ENCODE results near the gene GATD1.

DNA sequence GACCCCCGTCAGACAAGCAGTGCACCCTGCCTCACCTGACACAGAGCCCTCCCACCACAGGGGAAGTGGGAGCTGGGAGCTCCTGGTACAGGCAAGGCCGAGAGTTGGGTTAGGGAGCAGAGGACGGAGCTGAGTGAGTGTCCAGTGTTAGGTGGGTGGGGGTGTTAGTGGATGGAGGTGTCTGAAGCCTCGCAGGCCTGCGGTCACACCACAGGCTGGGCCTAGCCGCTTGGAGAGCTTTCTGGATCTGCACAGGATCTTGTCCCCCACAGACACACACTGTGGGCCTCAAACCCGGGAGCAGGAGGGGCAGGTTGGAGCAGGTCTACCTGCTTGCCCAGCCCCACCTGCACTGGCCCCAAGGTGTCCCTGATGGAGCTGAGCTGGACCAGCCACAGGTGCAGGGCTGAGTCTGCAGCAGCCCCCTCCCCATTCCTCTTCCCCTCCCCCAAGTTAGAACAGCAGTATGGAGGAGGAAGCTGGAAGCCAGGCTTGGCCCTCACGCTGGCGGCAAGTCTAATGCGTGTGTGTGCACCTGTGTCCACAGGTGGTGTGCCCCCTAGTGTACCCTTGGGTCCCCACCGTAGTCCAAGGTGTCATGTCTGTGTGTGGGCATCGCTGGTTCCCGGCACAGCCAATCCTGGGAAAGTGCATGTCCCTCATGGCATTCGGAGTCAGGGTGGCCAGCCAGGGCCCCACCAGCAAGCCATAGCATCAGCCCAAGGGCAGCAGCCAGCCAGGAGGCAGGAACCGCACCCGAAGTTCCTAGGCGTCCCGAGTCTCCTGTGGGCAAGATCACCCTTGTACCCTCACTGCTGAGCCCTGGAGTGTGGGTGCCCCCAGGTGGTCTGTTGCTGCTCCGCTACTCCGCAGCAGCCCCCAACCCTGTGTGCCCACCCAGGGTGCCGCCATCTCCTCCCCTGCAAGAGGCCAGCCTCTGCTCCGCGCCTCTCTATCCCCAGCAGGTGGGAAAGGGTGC lies 2.0 kb upstream of the GATD1 start:
- no peak for TF ChIP-seq POLR2A (IDR thresholded peaks at IDR 0.05; ENCODE audit: low read depth, low read length)
- no peak for TF ChIP-seq POLR2AphosphoS5 (IDR thresholded peaks at IDR 0.05; ENCODE audit: low read depth, low read length)
